K562 (cell line): ENCODE measurements around the gene COL6A1. TPM values are rescaled to one million over a fixed set of nuclear protein-coding genes. Genes with fewer than 3 reads are reported as not detected.

Experiments used
- ATF3 ChIP-seq, 2 experiments: fragments of 450-650 bp in 1 of 2; sonication (generic) in 1 of 2; formaldehyde crosslinking in 1 of 2; IDR thresholded peaks in 1 of 2; conservative IDR thresholded peaks in 1 of 2; 2 replicates each; pipeline versions ENCODE4 v1.6.1 to v1.8.1; 2016 to 2023; ENCODE audit warnings: mild to moderate bottlenecking in 2 of 2, moderate library complexity in 2 of 2, inconsistent platforms in 1 of 2, missing genetic modification reagents in 1 of 2
- CBX5 ChIP-seq: IDR thresholded peaks from 2 replicates; pipeline ENCODE4 v1.6.1; 2014; ENCODE audit warnings: low read depth, borderline replicate concordance
- CXXC5 ChIP-seq: fragments of 250-450 bp; sonication (Bioruptor Pico); IDR thresholded peaks from 2 replicates; pipeline ENCODE4 v1.8.0; 2022; ENCODE audit warnings: inconsistent platforms, mild to moderate bottlenecking, moderate library complexity
- DIDO1 ChIP-seq: fragments of 450-650 bp; IDR thresholded peaks from 2 replicates; pipeline ENCODE4 v1.6.1; 2016; ENCODE audit warnings: low read depth, missing biosample characterization, missing genetic modification characterization
- FOXA3 ChIP-seq, 2 experiments: fragments of 450-650 bp in 1 of 2; sonication (generic) in 1 of 2; formaldehyde crosslinking; IDR thresholded peaks in 1 of 2; conservative IDR thresholded peaks in 1 of 2; 2 replicates each; pipeline versions ENCODE4 v1.4.0 to v1.8.0; 2020 to 2022; ENCODE audit warnings: mild to moderate bottlenecking in 2 of 2, missing genetic modification reagents in 1 of 2
- FOXK1 ChIP-seq: sonication (generic); formaldehyde crosslinking; IDR thresholded peaks from 2 replicates; pipeline ENCODE4 v1.8.0; 2022; ENCODE audit warnings: missing genetic modification reagents, mild to moderate bottlenecking, borderline replicate concordance
- FOXM1 ChIP-seq, 2 experiments: fragments of 450-650 bp in 1 of 2; sonication (generic) in 1 of 2; formaldehyde crosslinking in 1 of 2; IDR thresholded peaks; 2 replicates each; pipeline versions ENCODE4 v1.6.1 to v1.9.0; 2017 to 2022; ENCODE audit warnings: low read depth in 2 of 2, mild to moderate bottlenecking in 2 of 2, missing genetic modification reagents in 1 of 2, moderate library complexity in 1 of 2
- GATA2 ChIP-seq: sonication (generic); formaldehyde crosslinking; IDR thresholded peaks from 2 replicates; pipeline ENCODE4 v1.4.0; 2020; ENCODE audit warnings: mild to moderate bottlenecking, missing genetic modification reagents
- HMGN3 ChIP-seq: IDR thresholded peaks from 2 replicates; pipeline ENCODE4 v1.6.1; 2011; ENCODE audit warnings: borderline replicate concordance, low read depth, mild to moderate bottlenecking, mixed read lengths, low read length; ENCODE audit not compliant: insufficient read length; ENCODE audit errors: extremely low read depth
- HOXB6 ChIP-seq: fragments of 250-450 bp; sonication (Bioruptor Pico); IDR thresholded peaks from 2 replicates; pipeline ENCODE4 v1.5.1; 2022; ENCODE audit warnings: mild to moderate bottlenecking, borderline replicate concordance
- KDM2B ChIP-seq: fragments of 250-450 bp; sonication (Bioruptor Pico); IDR thresholded peaks from 2 replicates; pipeline ENCODE4 v1.8.0; 2021; ENCODE audit warnings: mild to moderate bottlenecking, moderate library complexity
- MAX ChIP-seq: sonication (generic); formaldehyde crosslinking; IDR thresholded peaks from 2 replicates; pipeline ENCODE4 v1.9.0; 2022; ENCODE audit warnings: mild to moderate bottlenecking, missing genetic modification reagents
- MAZ ChIP-seq, 2 experiments: fragments of 450-650 bp in 1 of 2; sonication (generic) in 1 of 2; formaldehyde crosslinking; IDR thresholded peaks in 1 of 2; conservative IDR thresholded peaks in 1 of 2; 2 replicates each; pipeline versions ENCODE4 v1.4.0 to v1.5.0; 2020; ENCODE audit warnings: mild to moderate bottlenecking in 1 of 2, missing genetic modification reagents in 1 of 2
- SAFB ChIP-seq: fragments of 200-400 bp; formaldehyde crosslinking; IDR thresholded peaks from 2 replicates; pipeline ENCODE4 v1.6.1; 2017; ENCODE audit warnings: low read depth, low read length, borderline replicate concordance
- SMARCE1 ChIP-seq: fragments of 450-650 bp; IDR thresholded peaks from 2 replicates; pipeline ENCODE4 v1.7.1; 2016; ENCODE audit warnings: mild to moderate bottlenecking
- TAF1 ChIP-seq: IDR thresholded peaks from 2 replicates; pipeline ENCODE4 v1.6.1; 2011; ENCODE audit warnings: mild to moderate bottlenecking, low read length, moderate library complexity; ENCODE audit not compliant: insufficient read depth, control insufficient read depth, severe bottlenecking; ENCODE audit errors: extremely low read depth
- TBP ChIP-seq: optimal IDR thresholded peaks from 2 replicates; pipeline ENCODE3; 2011; ENCODE audit warnings: low read depth, low read length, improper control_type of control experiment
- TFAP4 ChIP-seq: sonication (generic); formaldehyde crosslinking; IDR thresholded peaks from 2 replicates; pipeline ENCODE4 v1.8.0; 2022; ENCODE audit warnings: missing genetic modification reagents, mild to moderate bottlenecking, moderate library complexity, borderline replicate concordance
- VEZF1 ChIP-seq: fragments of 200-800 bp; sonication (Bioruptor generic); IDR thresholded peaks from 2 replicates; pipeline ENCODE4 v1.6.1; 2017; ENCODE audit warnings: missing genetic modification characterization, missing compliant biosample characterization
- ZBTB7A ChIP-seq: IDR thresholded peaks from 2 replicates; pipeline ENCODE4 v1.6.1; 2011; ENCODE audit warnings: low read depth, mild to moderate bottlenecking, low read length, moderate library complexity, borderline replicate concordance; ENCODE audit not compliant: control insufficient read depth
- ZNF354B ChIP-seq: fragments of 250-450 bp; sonication (Bioruptor Pico); IDR thresholded peaks from 2 replicates; pipeline ENCODE4 v1.4.0; 2020
- polyA plus RNA-seq, 8 experiments: library from polyadenylated mRNA; depleted of rRNA in 4 of 8; stranded (reverse) in 5 of 8; unstranded in 3 of 8; fragments of >200 nt; fragmentation: Nextera tagmentation in 2 of 8; fragmentation: Illumina TruSeq in 1 of 8; extraction: Ambion mirVana in 2 of 8; extraction: Trizol in 1 of 8; gene quantifications; 2 replicates each; pipeline versions ENCODE4 v1.2.1 to v1.2.3, GENCODE V29; 2011 to 2014; ENCODE audit warnings: inconsistent platforms in 1 of 8, missing spikeins in 1 of 8
- total RNA-seq, 7 experiments: library from RNA; depleted of rRNA in 6 of 7; stranded (reverse); fragments of >200 nt in 6 of 7; fragmentation: Illumina TruSeq in 2 of 7; extraction: Trizol in 2 of 7; gene quantifications; 2 replicates each; pipeline versions ENCODE4 v1.2.1 to v1.2.3, GENCODE V29; 2011 to 2021; ENCODE audit warnings: low replicate concordance in 1 of 7

Gene COL6A1
- total and polyA plus RNA-seq, 9 of the 15 experiments (the other 6 are each of a cell fraction or from before 2014, with no cell fraction given), result 0.07 to 1.3 (median 0.14) TPM; not detected in 3

GRCh38 chr21:45981151-45982091, at the start of gene COL6A1 (continued):
- TF ChIP-seq ATF3 (IDR thresholded peaks at IDR 0.05) (peak; percentile 67), ATF3 (CRISPR knock-in tag; conservative IDR thresholded peaks at IDR 0.05) (no peak), VEZF1 (CRISPR knock-in tag) (peak; percentile 76), SMARCE1 (peak; percentile 46), KDM2B (CRISPR knock-in tag) (peak; percentile 12; the same call in 1 of the 2 replicates), HOXB6 (no peak), TFAP4 (CRISPR knock-in tag) (peak; percentile 67; the same call in 1 of the 2 replicates), FOXA3 (CRISPR knock-in tag; conservative IDR thresholded peaks at IDR 0.05 in 1 of 2, IDR thresholded peaks at IDR 0.05 in 1 of 2) (0 out of 4 replicates have a peak, but pooled peaks of 1 of the 2 experiments have one; percentile 39), FOXK1 (CRISPR knock-in tag) (no peak), CXXC5 (CRISPR knock-in tag) (peak; percentile 60), FOXM1 (IDR thresholded peaks at IDR 0.05; ENCODE audit: low read depth) (no peak), FOXM1 (CRISPR knock-in tag; IDR thresholded peaks at IDR 0.05; ENCODE audit: low read depth) (no peak), ZBTB7A (peak; percentile 63; the same call in 1 of the 2 replicates), GATA2 (CRISPR knock-in tag) (0 out of 2 replicates have a peak, but pooled peaks have one; percentile 37), TBP (peak; percentile 37), TAF1 (peak; percentile 13), MAX (CRISPR knock-in tag) (0 out of 2 replicates have a peak, but pooled peaks have one; percentile 21), MAZ (CRISPR knock-in tag; conservative IDR thresholded peaks at IDR 0.05 in 1 of 2, IDR thresholded peaks at IDR 0.05 in 1 of 2) (peak; percentile 25 to 28; a peak in 3 of 4 replicates), ZNF354B (CRISPR knock-in tag) (no peak), SAFB (0 out of 2 replicates have a peak, but pooled peaks have one; percentile 44), DIDO1 (tag) (0 out of 2 replicates have a peak, but pooled peaks have one; percentile 33), HMGN3 (peak; percentile 36), CBX5 (no peak)
